CD4-positive, CD25-positive, alpha-beta regulatory T cell (primary cell): ENCODE data around the gene A2M. TPM values are rescaled to one million over a fixed set of nuclear protein-coding genes. Genes with fewer than 3 reads are reported as not detected.
A peak's percentile ranks its signal among the peaks of the same experiment; 100 is the strongest.

Experiments used
- ATAC-seq, 2 donors: fragments of 150-1000 bp; cut with Tn5 transposase; one replicate each; pipeline ENCODE4 v1.10.0; 2021; ENCODE audit warnings: low read depth in 2 of 2, moderate number of reproducible peaks in 2 of 2, moderate library complexity in 1 of 2
- DNase-seq, 3 donors: peaks; one replicate each; pipeline versions ENCODE4 v3.0.0 to v3.0.0-alpha.2; 2012 to 2022; ENCODE audit warnings: mixed read lengths in 1 of 3
- H3K27ac ChIP-seq: one replicate; pipeline ENCODE4 v1.7.0; 2013; ENCODE audit warnings: mild to moderate bottlenecking, low read length; ENCODE audit not compliant: insufficient read depth, poor library complexity, severe bottlenecking
- H3K27me3 ChIP-seq: one replicate; pipeline ENCODE4 v1.7.0; 2013; ENCODE audit warnings: low read length; ENCODE audit not compliant: control insufficient read depth, insufficient read depth
- H3K36me3 ChIP-seq: one replicate; pipeline ENCODE4 v1.7.0; 2013; ENCODE audit warnings: mild to moderate bottlenecking, low read length, moderate library complexity; ENCODE audit not compliant: control insufficient read depth, insufficient read depth
- H3K4me1 ChIP-seq: 2 replicates; pipeline ENCODE4 v1.7.0; 2013; ENCODE audit warnings: mild to moderate bottlenecking, low read length; ENCODE audit not compliant: insufficient read depth, control insufficient read depth, poor library complexity, severe bottlenecking
- H3K4me3 ChIP-seq: one replicate; pipeline ENCODE4 v1.7.0; 2013; ENCODE audit warnings: low read depth, mild to moderate bottlenecking, low read length, moderate library complexity
- H3K9me3 ChIP-seq, 2 experiments: 1 replicate in 1 of 2; 2 replicates in 1 of 2; pipeline ENCODE4 v1.7.0; 2013; ENCODE audit warnings: low read length in 2 of 2, mild to moderate bottlenecking in 1 of 2, moderate library complexity in 1 of 2; ENCODE audit not compliant: control insufficient read depth in 2 of 2
- H3K27ac Mint-ChIP-seq, 3 donors: one replicate each; pipeline ENCODE4 v1.8.0; 2020 to 2022; ENCODE audit warnings: mild to moderate bottlenecking in 3 of 3, mixed read lengths in 3 of 3, moderate library complexity in 2 of 3
- H3K27me3 Mint-ChIP-seq: one replicate; pipeline ENCODE4 v1.8.0; 2022; ENCODE audit warnings: mild to moderate bottlenecking, mixed read lengths
- H3K36me3 Mint-ChIP-seq: one replicate; pipeline ENCODE4 v1.8.0; 2020; ENCODE audit warnings: mixed read lengths
- H3K4me1 Mint-ChIP-seq, 4 donors: one replicate each; pipeline ENCODE4 v1.8.0; 2020 to 2022; ENCODE audit warnings: mixed read lengths in 4 of 4, mild to moderate bottlenecking in 1 of 4
- H3K4me3 Mint-ChIP-seq, 4 donors: one replicate each; pipeline ENCODE4 v1.8.0; 2020 to 2022; ENCODE audit warnings: mild to moderate bottlenecking in 4 of 4, mixed read lengths in 4 of 4, moderate library complexity in 3 of 4
- H3K9me3 Mint-ChIP-seq, 7 donors: one replicate each; pipeline ENCODE4 v1.8.0; 2020 to 2022; ENCODE audit warnings: mixed read lengths in 7 of 7, mild to moderate bottlenecking in 3 of 7, moderate library complexity in 2 of 7
- polyA plus RNA-seq, 4 donors: library from polyadenylated mRNA; unstranded; fragments of 300-500 nt; fragmentation: Illumina TruSeq; gene quantifications; one replicate each; pipeline ENCODE4 v1.2.3, GENCODE V29; 2021
- total RNA-seq: library from RNA; stranded (reverse); gene quantifications from one replicate; pipeline ENCODE4 v1.2.3, GENCODE V29; 2022

A2M gene
- total and polyA plus RNA-seq, 5 donors from 2014 or later: not detected

DNA sequence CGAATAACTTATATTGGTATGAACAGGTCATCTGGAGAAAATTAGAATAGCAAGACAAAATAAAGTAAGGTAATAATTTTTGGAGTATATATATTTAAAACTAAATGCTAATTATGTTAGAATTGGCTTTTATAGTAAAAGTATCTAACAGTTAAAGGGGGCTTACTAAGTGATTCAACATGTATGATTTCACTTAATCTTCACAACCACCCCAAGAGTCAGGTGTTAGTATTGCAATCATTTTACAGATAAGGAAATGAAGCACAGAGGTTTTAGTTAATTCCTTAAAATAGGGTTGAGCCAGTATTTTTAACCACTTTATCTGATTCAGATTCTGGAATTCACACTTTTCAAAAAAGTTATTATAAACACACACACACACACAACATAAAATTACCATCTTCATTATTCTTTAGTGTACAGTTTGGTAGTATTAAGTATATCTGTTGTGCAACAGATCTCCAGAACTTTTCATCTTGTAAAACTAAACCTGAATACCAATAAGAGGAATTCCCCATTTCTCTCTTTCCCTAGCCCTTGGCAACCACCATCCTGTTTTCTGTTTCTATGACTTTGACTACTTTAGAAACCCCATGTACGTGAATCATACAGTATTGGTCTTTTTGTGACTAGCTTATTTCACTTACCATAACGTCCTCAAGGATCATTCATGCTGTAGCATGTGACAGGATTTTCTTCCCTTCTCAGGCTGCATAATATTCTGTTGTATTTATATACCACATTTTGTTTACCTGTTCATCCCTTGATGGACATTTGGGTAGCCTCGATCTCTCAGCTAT is 12.5 kb downstream of the A2M start:
- Mint-ChIP-seq H3K9me3 (no peaks in the 10 kb centered on the region), H3K27ac (peak overlapping the region in 1 of 3 donors; percentile 26), H3K27me3 (peaks cover 4% of the 10 kb centered on the region), H3K4me1 (no peaks in the 10 kb centered on the region), H3K36me3 (no peaks in the 10 kb centered on the region), H3K4me3 (no peak overlapping the region)
- no peaks in the 10 kb centered on the region for H3K9me3 ChIP-seq
- H3K36me3 ChIP-seq: no peaks in the 10 kb centered on the region
- DNase-seq (no peak), ATAC-seq (no peak)
- no peak overlapping the region for H3K27ac ChIP-seq
- H3K4me3 ChIP-seq: no peak overlapping the region
- H3K27me3 ChIP-seq: no peaks in the 10 kb centered on the region
- H3K4me1 ChIP-seq: no peaks in the 10 kb centered on the region

DNA sequence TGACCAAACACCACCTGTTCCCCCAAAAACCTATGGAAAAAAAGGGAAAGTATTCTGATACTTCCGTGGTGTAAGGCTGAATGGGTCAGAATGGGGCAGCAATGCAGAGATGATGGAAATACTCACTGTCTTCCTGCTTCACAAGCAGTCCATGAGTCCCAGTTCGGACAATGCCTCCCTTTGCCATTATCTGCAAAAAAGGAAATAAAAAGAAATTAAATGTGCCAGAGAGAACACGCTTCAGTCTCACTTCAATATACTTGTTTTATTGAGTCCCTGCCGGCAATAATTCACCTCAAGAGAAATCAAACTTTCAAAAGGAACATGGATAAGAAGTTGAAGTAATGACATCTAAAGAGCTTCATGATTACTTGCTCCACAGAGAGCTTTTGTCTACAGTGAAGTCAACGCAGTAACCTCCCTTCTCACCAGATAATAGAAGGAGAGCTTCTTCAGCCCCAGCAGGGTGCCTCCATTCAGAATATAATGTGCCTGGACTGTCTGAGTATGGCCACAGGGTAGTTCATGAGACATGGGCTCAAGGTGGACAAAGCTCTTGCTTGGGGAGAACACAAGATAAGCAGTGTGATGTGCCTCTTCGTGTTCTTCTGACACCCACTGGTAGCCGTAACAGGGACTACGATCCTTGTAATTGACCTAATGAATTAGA is 14.6 kb downstream of the A2M start:
- no peaks in the 10 kb centered on the region for H3K27me3 ChIP-seq
- Mint-ChIP-seq H3K36me3 (no peaks in the 10 kb centered on the region), H3K27me3 (peaks cover 4% of the 10 kb centered on the region), H3K4me3 (no peak overlapping the region), H3K27ac (no peak overlapping the region), H3K9me3 (no peaks in the 10 kb centered on the region), H3K4me1 (peaks cover 0 to 1% (median 0%) of the 10 kb centered on the region in 4 donors)
- H3K4me3 ChIP-seq: no peak overlapping the region
- no peaks in the 10 kb centered on the region for H3K36me3 ChIP-seq
- no peak overlapping the region for H3K27ac ChIP-seq
- DNase-seq: no peak
- H3K9me3 ChIP-seq: no peaks in the 10 kb centered on the region
- H3K4me1 ChIP-seq: no peaks in the 10 kb centered on the region
- ATAC-seq: no peak

DNA sequence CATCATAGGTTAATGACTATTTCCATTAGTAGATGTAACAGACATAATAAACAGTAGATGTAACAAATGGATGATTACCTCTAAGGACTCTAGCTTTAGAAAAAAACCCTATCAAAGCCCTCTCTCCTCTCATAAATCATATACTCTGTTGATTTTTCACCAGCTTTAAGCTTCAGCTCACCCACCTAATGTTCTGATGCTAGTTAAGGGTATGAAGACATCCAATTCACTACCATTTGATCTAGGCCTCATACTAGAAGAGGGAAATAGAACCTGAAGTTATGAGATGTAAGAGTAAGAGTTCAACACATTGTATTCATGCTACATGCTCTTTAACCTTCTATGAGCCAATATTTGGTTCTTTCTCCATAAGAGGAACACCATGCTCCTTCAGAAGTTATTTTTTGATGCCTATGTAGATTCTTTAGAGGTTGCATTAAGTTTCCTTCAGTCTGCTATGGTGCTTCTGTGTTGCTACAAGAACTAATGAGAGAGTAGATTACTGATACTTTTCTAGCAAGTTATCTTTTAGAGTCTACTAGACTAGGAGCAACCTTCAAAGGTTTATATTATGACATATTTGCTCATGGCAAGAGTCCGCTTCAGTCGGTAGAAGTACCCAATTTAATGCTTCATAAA is 16.0 kb downstream of the A2M start:
- no peak for ATAC-seq

DNA sequence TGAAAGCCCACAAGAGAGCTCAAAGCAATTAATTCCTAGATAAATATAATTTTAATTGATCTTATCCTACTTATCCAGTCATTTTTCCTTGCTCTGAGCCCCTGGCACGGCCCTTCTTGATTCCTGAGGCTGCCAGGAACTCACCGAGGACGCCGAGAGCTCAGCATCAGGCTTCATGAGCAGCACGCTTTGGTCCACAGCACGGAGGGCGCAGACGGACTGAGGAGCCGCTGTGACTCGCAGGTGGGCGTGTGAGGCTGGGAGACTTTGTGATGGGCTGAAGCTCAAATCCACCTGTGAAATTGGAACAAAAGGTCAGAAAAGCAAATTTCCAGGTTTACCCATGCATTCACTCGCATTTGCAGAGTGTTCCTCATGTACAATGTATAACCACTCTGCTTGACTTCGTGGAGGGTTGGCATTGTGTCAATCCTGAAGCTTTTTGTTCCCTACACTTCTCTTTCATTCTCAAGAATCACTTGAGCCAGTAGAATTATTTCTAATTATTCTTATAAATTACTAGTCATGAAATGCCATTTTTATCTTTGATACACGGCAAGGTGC is 17.2 kb downstream of the A2M start:
- ATAC-seq (no peak), DNase-seq (no peak)
- Histone ChIP-seq H3K27ac (no peak overlapping the region), H3K27me3 (no peaks in the 10 kb centered on the region), H3K4me3 (no peak overlapping the region), H3K36me3 (no peaks in the 10 kb centered on the region), H3K4me1 (no peaks in the 10 kb centered on the region), H3K9me3 (no peaks in the 10 kb centered on the region)
- Mint-ChIP-seq H3K4me1 (peaks cover 0 to 1% (median 0%) of the 10 kb centered on the region in 4 donors), H3K27ac (no peak overlapping the region), H3K27me3 (peaks cover 4% of the 10 kb centered on the region), H3K4me3 (no peak overlapping the region), H3K36me3 (no peaks in the 10 kb centered on the region), H3K9me3 (no peaks in the 10 kb centered on the region)

More for the DNA sequence above, 16.0 kb downstream of the A2M start:
- H3K4me1 ChIP-seq: no peaks in the 10 kb centered on the region
- no peak overlapping the region for H3K4me3 ChIP-seq
- Mint-ChIP-seq H3K4me1 (peaks cover 0 to 1% (median 0%) of the 10 kb centered on the region in 4 donors), H3K9me3 (no peaks in the 10 kb centered on the region), H3K36me3 (no peaks in the 10 kb centered on the region), H3K4me3 (no peak overlapping the region), H3K27me3 (peaks cover 4% of the 10 kb centered on the region), H3K27ac (no peak overlapping the region)
- H3K9me3 ChIP-seq: no peaks in the 10 kb centered on the region
- H3K36me3 ChIP-seq: no peaks in the 10 kb centered on the region
- DNase-seq: no peak
- H3K27ac ChIP-seq: no peak overlapping the region
- no peaks in the 10 kb centered on the region for H3K27me3 ChIP-seq

DNA sequence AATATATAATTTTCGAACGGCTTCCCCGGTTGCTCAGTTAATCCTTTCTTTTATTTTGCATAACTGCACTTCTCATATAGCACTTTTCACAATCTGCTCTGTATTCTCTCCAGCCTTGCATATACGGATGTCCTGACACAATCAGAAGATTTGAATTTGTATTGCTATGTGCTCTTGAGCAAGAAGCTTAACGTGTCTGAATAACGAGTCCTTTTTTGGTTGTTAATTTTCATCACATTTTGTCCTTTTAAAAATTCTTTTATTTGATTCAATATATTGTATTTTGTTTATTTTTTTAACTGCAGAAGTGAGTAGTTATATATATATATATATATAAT is 17.6 kb downstream of the A2M start:
- H3K27me3 Mint-ChIP-seq: peaks cover 4% of the 10 kb centered on the region
- ATAC-seq: no peak

DNA sequence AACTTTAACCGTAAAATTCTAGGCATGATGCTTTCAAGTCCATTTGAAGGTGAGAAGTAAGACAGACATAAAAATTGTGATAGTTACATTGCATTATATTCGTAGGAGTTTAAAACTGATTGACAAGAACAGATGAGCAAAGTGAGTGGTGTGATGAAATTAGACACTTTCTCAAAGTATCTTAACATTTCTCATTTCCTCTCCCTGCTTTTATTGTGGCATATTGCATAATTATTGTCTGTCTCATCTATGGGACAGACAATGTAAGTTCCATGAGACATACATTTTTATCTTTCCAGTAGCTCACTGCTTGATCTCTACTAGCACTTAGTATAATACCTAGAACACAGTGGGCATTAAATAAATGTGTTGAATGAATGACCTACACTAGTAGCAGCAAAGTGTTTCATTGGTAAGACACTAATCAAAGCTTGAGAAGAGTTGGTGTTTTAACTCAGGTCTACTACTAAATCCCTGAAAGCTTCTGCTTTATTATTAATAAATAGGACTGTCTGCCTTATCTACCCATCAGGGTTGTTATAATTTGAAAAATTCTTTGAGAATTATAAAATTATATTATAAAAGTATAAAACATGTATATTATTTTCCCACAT is 19.0 kb downstream of the A2M start:
- H3K27ac Mint-ChIP-seq: no peak overlapping the region
- peaks cover 4% of the 10 kb centered on the region for H3K27me3 Mint-ChIP-seq
- H3K27ac ChIP-seq: no peak overlapping the region

More for the DNA sequence above, 17.6 kb downstream of the A2M start:
- H3K4me1 Mint-ChIP-seq: peaks cover 0 to 1% (median 0%) of the 10 kb centered on the region in 4 donors
- H3K27ac ChIP-seq: no peak overlapping the region
- H3K27ac Mint-ChIP-seq: no peak overlapping the region
- H3K9me3 Mint-ChIP-seq: no peaks in the 10 kb centered on the region
- H3K27me3 ChIP-seq: no peaks in the 10 kb centered on the region
- no peak overlapping the region for H3K4me3 ChIP-seq
- H3K4me1 ChIP-seq: no peaks in the 10 kb centered on the region
- H3K36me3 Mint-ChIP-seq: no peaks in the 10 kb centered on the region
- no peak overlapping the region for H3K4me3 Mint-ChIP-seq
- H3K36me3 ChIP-seq: no peaks in the 10 kb centered on the region
- H3K9me3 ChIP-seq: no peaks in the 10 kb centered on the region
- DNase-seq: no peak

DNA sequence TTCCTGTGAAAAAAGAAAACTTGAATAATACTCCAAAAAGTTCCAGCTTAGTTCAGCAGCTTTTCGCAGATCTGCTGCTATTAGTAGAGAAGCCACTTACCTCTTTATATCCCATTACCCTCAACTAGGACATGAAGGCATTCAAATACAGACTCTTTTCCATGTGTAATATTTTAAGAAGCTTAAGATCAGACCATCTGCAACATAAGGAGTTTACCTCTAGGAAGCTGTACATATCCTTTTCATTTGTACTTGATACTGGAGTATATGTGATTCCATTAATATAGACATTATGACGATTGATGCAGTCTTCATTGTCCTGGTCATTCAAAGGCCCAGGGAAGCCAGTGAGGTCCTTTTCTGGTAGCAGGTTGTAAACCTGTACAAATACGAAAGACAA is 20.4 kb downstream of the A2M start:
- ATAC-seq (no peak), DNase-seq (no peak)
- no peaks in the 10 kb centered on the region for H3K4me1 ChIP-seq
- H3K27me3 Mint-ChIP-seq: no peaks in the 10 kb centered on the region
- H3K4me3 Mint-ChIP-seq: no peak overlapping the region
- H3K27ac Mint-ChIP-seq: no peak overlapping the region
- peaks cover 0 to 1% (median 0%) of the 10 kb centered on the region in 4 donors for H3K4me1 Mint-ChIP-seq
- H3K9me3 ChIP-seq: no peaks in the 10 kb centered on the region
- no peaks in the 10 kb centered on the region for H3K9me3 Mint-ChIP-seq
- no peaks in the 10 kb centered on the region for H3K36me3 ChIP-seq
- H3K27ac ChIP-seq: no peak overlapping the region
- no peak overlapping the region for H3K4me3 ChIP-seq
- H3K36me3 Mint-ChIP-seq: no peaks in the 10 kb centered on the region
- H3K27me3 ChIP-seq: no peaks in the 10 kb centered on the region

More for the DNA sequence above, 19.0 kb downstream of the A2M start:
- H3K36me3 ChIP-seq: no peaks in the 10 kb centered on the region
- no peaks in the 10 kb centered on the region for H3K9me3 ChIP-seq
- H3K27me3 ChIP-seq: no peaks in the 10 kb centered on the region
- Mint-ChIP-seq H3K36me3 (no peaks in the 10 kb centered on the region), H3K4me1 (peaks cover 0 to 1% (median 0%) of the 10 kb centered on the region in 4 donors), H3K4me3 (no peak overlapping the region), H3K9me3 (no peaks in the 10 kb centered on the region)
- no peak overlapping the region for H3K4me3 ChIP-seq
- DNase-seq (no peak), ATAC-seq (no peak)
- H3K4me1 ChIP-seq: no peaks in the 10 kb centered on the region
